GM21576 (cell line): Measurements from ENCODE around the gene OPALIN.
A peak's percentile ranks its signal among the peaks of the same experiment; 100 is the strongest.

ENCODE experiments used
- ATAC-seq: cut with Tn5 transposase; IDR thresholded peaks from one replicate; pipeline ENCODE4 v1.9.1; 2021; ENCODE audit warnings: mild to moderate bottlenecking, moderate library complexity; ENCODE audit not compliant: unreplicated experiment

The OPALIN gene

GRCh38 chr10:96358851-96359540, at the start of gene OPALIN:
Gene OPALIN (minus strand): TSS chr10:96359002. CDS start chr10:96358896, 106 bp downstream.
- no peak for ATAC-seq

- ATAC-seq, result no peak
These were observed 49.4 kb upstream of the OPALIN start for GRCh38 chr10:96408201-96408600.

GRCh38 chr10:96407560-96408069, 48.8 kb upstream of the OPALIN start:
- ATAC-seq, result no peak

- ATAC-seq, result no peak
These were observed 47.3 kb upstream of the OPALIN start for GRCh38 chr10:96406091-96406490.

GRCh38 chr10:96402417-96403305, 43.9 kb upstream of the OPALIN start:
- no peak for ATAC-seq

GRCh38 chr10:96401036-96401435, 42.2 kb upstream of the OPALIN start:
- no peak for ATAC-seq

GRCh38 chr10:96400465-96400864, 41.7 kb upstream of the OPALIN start:
- ATAC-seq, result no peak

- ATAC-seq, result no peak
These were observed 39.1 kb upstream of the OPALIN start for GRCh38 chr10:96397902-96398301.

GRCh38 chr10:96395931-96396877, 37.4 kb upstream of the OPALIN start:
- ATAC-seq, result no peak

GRCh38 chr10:96390460-96390864, 31.7 kb upstream of the OPALIN start:
- no peak for ATAC-seq

GRCh38 chr10:96389785-96390184, 31.0 kb upstream of the OPALIN start:
- no peak for ATAC-seq

- no peak for ATAC-seq
These were observed 28.8 kb upstream of the OPALIN start for GRCh38 chr10:96387601-96388000.

GRCh38 chr10:96387161-96387560, 28.4 kb upstream of the OPALIN start:
- no peak for ATAC-seq

- ATAC-seq, result no peak
These were observed 25.7 kb upstream of the OPALIN start for GRCh38 chr10:96384506-96384905.

GRCh38 chr10:96380821-96381220, 22.0 kb upstream of the OPALIN start:
- no peak for ATAC-seq

GRCh38 chr10:96379758-96380157, 21.0 kb upstream of the OPALIN start:
- no peak for ATAC-seq

GRCh38 chr10:96378741-96379140, 19.9 kb upstream of the OPALIN start:
- no peak for ATAC-seq

GRCh38 chr10:96377816-96378294, 19.1 kb upstream of the OPALIN start:
- ATAC-seq, result no peak

GRCh38 chr10:96376483-96376882, 17.7 kb upstream of the OPALIN start:
- ATAC-seq, result no peak

- peak; percentile 70 for ATAC-seq
These were observed 16.4 kb upstream of the OPALIN start for GRCh38 chr10:96374985-96375830.
